HCT116 (cell line): ENCODE data around the gene MINDY3. TPM values are rescaled to one million over a fixed set of nuclear protein-coding genes. Genes with fewer than 3 reads are reported as not detected.

Experiments
- ATAC-seq: fragments of 200-7000 bp; cut with Tn5 transposase; 2 replicates; pipeline ENCODE4 v1.9.1; 2020; ENCODE audit warnings: mild to moderate bottlenecking, moderate library complexity
- BruUV-seq: library from RNA; stranded (reverse); fragments of 400-500 nt; replicated peaks from 2 replicates; lab custom pipeline; 2021; lab: Mats Ljungman, UMichigan
- CTCF ChIA-PET: fragments of 300-600 bp; sonication (Branson Sonifier 250); formaldehyde crosslinking; loops from one replicate; lab custom pipeline; 2021; ENCODE audit warnings: antibody characterized with exemption; lab: Charles Lee
- POLR2A ChIA-PET: fragments of 300-600, 350-600 bp; sonication (Branson Sonifier 250); formaldehyde crosslinking; loops from one replicate; lab custom pipeline; 2021; ENCODE audit warnings: antibody characterized with exemption; lab: Charles Lee
- RAD21 ChIA-PET, 2 experiments: fragments of 300-600 bp; sonication (Branson Sonifier 250); formaldehyde crosslinking; loops; one replicate each; lab custom pipeline; 2023; ENCODE audit warnings: low total read pairs in 2 of 2; ENCODE audit not compliant: uncharacterized antibody in 2 of 2, unreplicated experiment in 2 of 2, low non-redundant PET in 1 of 2; lab: Charles Lee
- DNase-seq: peaks from one replicate; pipeline ENCODE4 v3.0.0-alpha.2; 2010; ENCODE audit warnings: low read depth, low spot score
- H2AFZ ChIP-seq: fragments of 200-600 bp; shearing (Covaris generic), sonication (generic); 2 replicates; pipeline ENCODE4 v1.6.1; 2017; ENCODE audit warnings: low read depth, mixed run types, mixed read lengths, antibody characterized with exemption, low read length; ENCODE audit not compliant: poor library complexity, severe bottlenecking
- H3K27ac ChIP-seq: 2 replicates; pipeline ENCODE4 v1.5.1; 2012; ENCODE audit warnings: low read depth, low read length
- H3K27me3 ChIP-seq: fragments of 200-600 bp; sonication (generic); 2 replicates; pipeline ENCODE4 v1.6.1; 2016; ENCODE audit warnings: mixed run types, low read length, mixed read lengths; ENCODE audit not compliant: insufficient read depth
- H3K36me3 ChIP-seq, 2 experiments: fragments of 200-500 bp in 1 of 2; fragments of 200-600 bp in 1 of 2; sonication (Bioruptor generic) in 1 of 2; sonication (generic) in 1 of 2; 2 replicates each; pipeline versions ENCODE4 v1.5.1 to v1.6.1; 2014 to 2016; ENCODE audit warnings: low read length in 2 of 2, inconsistent platforms in 1 of 2, mixed read lengths in 1 of 2, mixed run types in 1 of 2; ENCODE audit not compliant: insufficient read depth in 2 of 2, control insufficient read depth in 1 of 2
- H3K4me1 ChIP-seq, 2 experiments: fragments of 200-600 bp in 1 of 2; sonication (generic) in 1 of 2; 2 replicates each; pipeline versions ENCODE4 v1.5.1 to v1.6.1; 2012 to 2017; ENCODE audit warnings: low read length in 2 of 2, inconsistent platforms in 1 of 2, mild to moderate bottlenecking in 1 of 2, mixed read lengths in 1 of 2, mixed run types in 1 of 2, moderate library complexity in 1 of 2; ENCODE audit not compliant: insufficient read depth in 2 of 2, control insufficient read depth in 1 of 2
- H3K4me2 ChIP-seq: fragments of 200-600 bp; sonication (generic); 2 replicates; pipeline ENCODE4 v1.6.1; 2017; ENCODE audit warnings: mixed run types, low read length, mixed read lengths
- H3K4me3 ChIP-seq, 2 experiments: fragments of 200-600 bp in 1 of 2; sonication (generic) in 1 of 2; replicated peaks in 1 of 2; 2 replicates each; pipeline ENCODE4 v1.5.1; 2011 to 2016; ENCODE audit warnings: low read length in 2 of 2, control low read depth in 1 of 2, low read depth in 1 of 2, mild to moderate bottlenecking in 1 of 2, mixed read lengths in 1 of 2, mixed run types in 1 of 2
- H3K79me2 ChIP-seq: fragments of 200-600 bp; sonication (generic); 2 replicates; pipeline ENCODE4 v1.6.1; 2017; ENCODE audit warnings: mild to moderate bottlenecking, mixed run types, low read length, moderate library complexity, mixed read lengths; ENCODE audit not compliant: insufficient read depth
- H3K9ac ChIP-seq: fragments of 200-600 bp; sonication (generic); 2 replicates; pipeline ENCODE4 v1.6.1; 2016; ENCODE audit warnings: low read length, mixed read lengths
- H3K9me2 ChIP-seq: fragments of 200-600 bp; sonication (generic), shearing (Covaris generic); 2 replicates; pipeline ENCODE4 v1.6.1; 2017; ENCODE audit warnings: mixed run types, mild to moderate bottlenecking, moderate library complexity; ENCODE audit not compliant: insufficient read depth
- H3K9me3 ChIP-seq, 2 experiments: fragments of 200-500 bp in 1 of 2; fragments of 200-600 bp in 1 of 2; sonication (Bioruptor generic) in 1 of 2; sonication (generic) in 1 of 2; 2 replicates each; pipeline ENCODE4 v1.6.1; 2014 to 2017; ENCODE audit warnings: low read length in 2 of 2, mixed read lengths in 2 of 2, inconsistent platforms in 1 of 2, low read depth in 1 of 2, mild to moderate bottlenecking in 1 of 2, mixed run types in 1 of 2, moderate library complexity in 1 of 2; ENCODE audit not compliant: control insufficient read depth in 1 of 2, insufficient read depth in 1 of 2
- H4K20me1 ChIP-seq: fragments of 200-600 bp; sonication (generic), shearing (Covaris generic); 2 replicates; pipeline ENCODE4 v1.6.1; 2017; ENCODE audit warnings: mixed run types, mild to moderate bottlenecking, moderate library complexity; ENCODE audit not compliant: insufficient read depth
- CBX3 ChIP-seq: IDR thresholded peaks from 2 replicates; pipeline ENCODE4 v1.6.1; 2012; ENCODE audit warnings: low read depth
- CEBPB ChIP-seq: IDR thresholded peaks from 2 replicates; pipeline ENCODE4 v1.6.1; 2012; ENCODE audit warnings: low read depth
- EGR1 ChIP-seq: IDR thresholded peaks from 2 replicates; pipeline ENCODE4 v1.6.1; 2012; ENCODE audit warnings: low read depth
- EZH2phosphoT487 ChIP-seq: fragments of 200-600 bp; IDR thresholded peaks from 2 replicates; pipeline ENCODE4 v1.6.1; 2018; ENCODE audit warnings: antibody characterized with exemption, borderline replicate concordance
- FOSL1 ChIP-seq: IDR thresholded peaks from 2 replicates; pipeline ENCODE4 v1.6.1; 2012; ENCODE audit warnings: low read depth
- POLR2AphosphoS5 ChIP-seq: IDR thresholded peaks from 2 replicates; pipeline ENCODE4 v1.6.1; 2011; ENCODE audit warnings: mild to moderate bottlenecking, low read depth, low read length, moderate library complexity
- RAD21 ChIP-seq: IDR thresholded peaks from 2 replicates; pipeline ENCODE4 v1.6.1; 2012; ENCODE audit warnings: low read depth, mild to moderate bottlenecking
- SIN3A ChIP-seq: IDR thresholded peaks from 2 replicates; pipeline ENCODE4 v1.6.1; 2012; ENCODE audit warnings: low read depth
- SP1 ChIP-seq: IDR thresholded peaks from 2 replicates; pipeline ENCODE4 v1.6.1; 2012; ENCODE audit warnings: low read depth
- TCF7L2 ChIP-seq: IDR thresholded peaks from 2 replicates; pipeline ENCODE4 v1.7.0; 2011; ENCODE audit warnings: borderline replicate concordance, inconsistent platforms; ENCODE audit not compliant: insufficient read depth, insufficient read length; ENCODE audit errors: extremely low read depth
- YY1 ChIP-seq: IDR thresholded peaks from 2 replicates; pipeline ENCODE4 v1.6.1; 2011; ENCODE audit warnings: low read length, low read depth, moderate library complexity, mild to moderate bottlenecking; ENCODE audit not compliant: insufficient replicate concordance; ENCODE audit errors: extremely low read depth
- ZFX ChIP-seq: fragments of 450-650 bp; IDR thresholded peaks from 2 replicates; pipeline ENCODE4 v1.6.1; 2017
- intact Hi-C: fragments of 100-400 bp; cut with micrococcal nuclease; formaldehyde crosslinking; loops from 2 replicates; pipeline ENCODE4 v1.10.0; 2022
- total RNA-seq: library from RNA; stranded (reverse); gene quantifications from one replicate; pipeline ENCODE4 v1.2.1, GENCODE V29; 2021; ENCODE audit not compliant: unreplicated experiment
- TF ChIP-seq, protein P1 (sequence below): IDR thresholded peaks from 2 replicates; pipeline ENCODE4 v1.6.1; 2012
- TF ChIP-seq, protein P2 (sequence below): IDR thresholded peaks from 2 replicates; pipeline ENCODE4 v1.6.1; 2012
- TF ChIP-seq, protein P3 (sequence below): IDR thresholded peaks from 2 replicates; pipeline ENCODE4 v1.6.1; 2012; ENCODE audit warnings: low read depth

Gene MINDY3
- total RNA-seq, 1 experiment from 2014 or later: 15.5 TPM

DNA sequence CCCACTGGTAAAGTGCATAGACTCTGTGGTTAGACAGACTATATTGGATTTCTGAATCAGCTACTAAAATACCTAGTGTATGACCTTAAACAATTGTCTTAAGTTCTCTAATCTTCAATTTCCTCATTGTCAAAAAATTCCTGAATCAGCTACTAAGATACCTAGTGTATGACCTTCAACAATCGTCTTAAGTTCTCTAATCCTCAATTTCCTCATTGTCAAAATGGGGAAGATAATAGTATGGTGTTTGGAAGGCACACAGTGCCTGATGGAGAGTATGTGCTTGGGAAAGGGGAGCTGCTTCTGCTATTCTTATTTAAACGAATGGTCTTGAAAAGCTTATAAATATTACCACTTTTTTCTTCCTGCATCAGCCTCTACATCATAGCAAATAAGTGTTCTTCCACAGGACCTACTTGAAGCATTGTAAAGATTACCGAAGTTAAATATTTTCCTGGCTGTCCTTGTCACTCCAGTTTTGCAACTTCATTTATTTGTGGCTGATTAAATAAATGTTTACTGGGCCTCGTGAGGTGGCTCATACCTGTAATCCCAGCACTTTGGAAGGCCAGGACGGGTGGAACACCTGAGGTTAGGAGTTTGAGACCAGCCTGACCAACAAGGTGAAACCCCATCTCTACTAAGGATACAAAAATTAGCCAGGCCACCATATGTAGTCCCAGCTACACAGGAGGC lies 76.2 kb downstream of the MINDY3 start (continued):
- no peak for TF ChIP-seq SIN3A
- no peak for TF ChIP-seq YY1
- TF ChIP-seq TCF7L2: no peak
- TF ChIP-seq CEBPB: no peak
- no peak for TF ChIP-seq EZH2phosphoT487
- no peak for TF ChIP-seq CBX3
- TF ChIP-seq FOSL1: no peak
- TF ChIP-seq, protein P1, sequence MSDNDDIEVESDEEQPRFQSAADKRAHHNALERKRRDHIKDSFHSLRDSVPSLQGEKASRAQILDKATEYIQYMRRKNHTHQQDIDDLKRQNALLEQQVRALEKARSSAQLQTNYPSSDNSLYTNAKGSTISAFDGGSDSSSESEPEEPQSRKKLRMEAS: no peak
- no peak for TF ChIP-seq RAD21
- TF ChIP-seq, protein P2, sequence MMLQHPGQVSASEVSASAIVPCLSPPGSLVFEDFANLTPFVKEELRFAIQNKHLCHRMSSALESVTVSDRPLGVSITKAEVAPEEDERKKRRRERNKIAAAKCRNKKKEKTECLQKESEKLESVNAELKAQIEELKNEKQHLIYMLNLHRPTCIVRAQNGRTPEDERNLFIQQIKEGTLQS: no peak
- no peak for TF ChIP-seq SP1

DNA sequence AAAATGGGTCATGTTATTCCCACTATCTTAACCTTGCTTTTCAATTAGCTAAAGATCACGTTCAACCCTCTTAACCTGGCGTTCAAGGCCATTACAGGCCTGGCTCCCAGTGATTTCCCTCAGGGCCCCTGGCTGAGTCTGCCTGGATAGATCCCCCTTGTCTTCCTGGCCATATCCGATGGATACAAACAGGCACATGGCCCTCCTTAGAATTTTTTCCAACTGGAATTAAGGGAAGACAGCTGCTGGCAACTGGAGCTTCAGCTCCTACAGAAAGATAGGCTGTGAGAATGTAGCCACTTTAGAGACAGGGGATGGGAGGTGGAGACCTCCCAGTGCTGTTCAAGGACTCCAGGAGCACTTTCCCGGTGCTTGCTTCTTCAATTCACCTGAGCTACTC lies 77.5 kb downstream of the MINDY3 start:
- TF ChIP-seq SIN3A (no peak), ZFX (no peak), POLR2AphosphoS5 (no peak), EGR1 (no peak), FOSL1 (no peak), RAD21 (no peak)
- TF ChIP-seq, protein P3, sequence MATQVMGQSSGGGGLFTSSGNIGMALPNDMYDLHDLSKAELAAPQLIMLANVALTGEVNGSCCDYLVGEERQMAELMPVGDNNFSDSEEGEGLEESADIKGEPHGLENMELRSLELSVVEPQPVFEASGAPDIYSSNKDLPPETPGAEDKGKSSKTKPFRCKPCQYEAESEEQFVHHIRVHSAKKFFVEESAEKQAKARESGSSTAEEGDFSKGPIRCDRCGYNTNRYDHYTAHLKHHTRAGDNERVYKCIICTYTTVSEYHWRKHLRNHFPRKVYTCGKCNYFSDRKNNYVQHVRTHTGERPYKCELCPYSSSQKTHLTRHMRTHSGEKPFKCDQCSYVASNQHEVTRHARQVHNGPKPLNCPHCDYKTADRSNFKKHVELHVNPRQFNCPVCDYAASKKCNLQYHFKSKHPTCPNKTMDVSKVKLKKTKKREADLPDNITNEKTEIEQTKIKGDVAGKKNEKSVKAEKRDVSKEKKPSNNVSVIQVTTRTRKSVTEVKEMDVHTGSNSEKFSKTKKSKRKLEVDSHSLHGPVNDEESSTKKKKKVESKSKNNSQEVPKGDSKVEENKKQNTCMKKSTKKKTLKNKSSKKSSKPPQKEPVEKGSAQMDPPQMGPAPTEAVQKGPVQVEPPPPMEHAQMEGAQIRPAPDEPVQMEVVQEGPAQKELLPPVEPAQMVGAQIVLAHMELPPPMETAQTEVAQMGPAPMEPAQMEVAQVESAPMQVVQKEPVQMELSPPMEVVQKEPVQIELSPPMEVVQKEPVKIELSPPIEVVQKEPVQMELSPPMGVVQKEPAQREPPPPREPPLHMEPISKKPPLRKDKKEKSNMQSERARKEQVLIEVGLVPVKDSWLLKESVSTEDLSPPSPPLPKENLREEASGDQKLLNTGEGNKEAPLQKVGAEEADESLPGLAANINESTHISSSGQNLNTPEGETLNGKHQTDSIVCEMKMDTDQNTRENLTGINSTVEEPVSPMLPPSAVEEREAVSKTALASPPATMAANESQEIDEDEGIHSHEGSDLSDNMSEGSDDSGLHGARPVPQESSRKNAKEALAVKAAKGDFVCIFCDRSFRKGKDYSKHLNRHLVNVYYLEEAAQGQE: no peak
- DNase-seq (no peak), ATAC-seq (peak; percentile 36; the same call in 1 of the 2 replicates)
- Histone ChIP-seq H3K36me3 (no peaks in the 10 kb centered on the region; a peak in 1 of 4 replicates), H3K4me3 (no peak overlapping the region), H3K27me3 (no peaks in the 10 kb centered on the region), H4K20me1 (no peaks in the 10 kb centered on the region), H2AFZ (no peak overlapping the region), H3K79me2 (no peaks in the 10 kb centered on the region), H3K27ac (no peak overlapping the region), H3K4me1 (peaks cover 0 to 42% of the 10 kb centered on the region in 2 experiments; a peak in 3 of 4 replicates), H3K9me2 (no peaks in the 10 kb centered on the region), H3K4me2 (peak overlapping the region; percentile 35), H3K9ac (no peak overlapping the region), H3K9me3 (no peaks in the 10 kb centered on the region)
- intact Hi-C loops: no loop called here
- POLR2A ChIA-PET: no interaction called here
- BruUV-seq: no TSS peak
- CTCF ChIA-PET: no interaction called here
- RAD21 ChIA-PET: no interaction called here
